Omental fat pad (tissue), 4 donors: ENCODE data around the gene SKIC8. TPM values are rescaled to one million over a fixed set of nuclear protein-coding genes. Genes with fewer than 3 reads are reported as not detected.

ENCODE experiments used
- ATAC-seq: fragments of 150-250 bp; one replicate; pipeline ENCODE4 v1.9.1; 2016; ENCODE audit warnings: mild to moderate bottlenecking, moderate library complexity; ENCODE audit not compliant: low FRiP score
- DNase-seq: peaks from one replicate; pipeline ENCODE4 v3.0.0-alpha.2; 2019; ENCODE audit warnings: low spot score
- total RNA-seq, 4 donors: library from RNA; depleted of rRNA; stranded (reverse); fragments of >200 nt; gene quantifications; one replicate each; pipeline ENCODE4 v1.1.0, GENCODE V29; 2016
- TF ChIP-seq, protein P1 (sequence below), 3 donors: fragments of 450-650 bp; IDR thresholded peaks; one replicate each; pipeline ENCODE4 v1.5.1; 2016 to 2017; ENCODE audit warnings: antibody characterized with exemption in 3 of 3, mild to moderate bottlenecking in 3 of 3, moderate library complexity in 2 of 3

SKIC8 gene
- total RNA-seq, 4 donors from 2014 or later: 40.1 to 72.4 (median 65.4) TPM

DNA sequence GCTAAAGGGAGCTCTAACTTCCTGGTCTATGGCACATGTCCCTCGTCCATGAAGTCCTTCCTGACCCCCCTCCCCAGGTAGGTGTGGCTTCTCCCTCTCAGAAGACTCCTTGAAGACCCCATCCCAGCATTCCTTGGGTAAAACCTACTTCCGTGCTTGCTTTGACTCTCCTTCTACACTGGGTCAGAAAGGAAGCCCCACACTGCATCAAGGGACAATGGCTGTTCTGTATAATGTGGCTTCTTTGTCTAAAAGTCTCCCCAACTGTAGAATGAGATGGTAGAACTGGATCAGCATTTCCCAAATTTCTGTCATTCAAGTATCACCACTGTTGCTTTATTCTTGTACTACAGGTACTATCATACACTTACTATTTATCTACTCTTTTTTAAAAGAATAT lies 38.9 kb downstream of the SKIC8 start:
- ATAC-seq (no peak), DNase-seq (no peak)
- TF ChIP-seq, protein P1, sequence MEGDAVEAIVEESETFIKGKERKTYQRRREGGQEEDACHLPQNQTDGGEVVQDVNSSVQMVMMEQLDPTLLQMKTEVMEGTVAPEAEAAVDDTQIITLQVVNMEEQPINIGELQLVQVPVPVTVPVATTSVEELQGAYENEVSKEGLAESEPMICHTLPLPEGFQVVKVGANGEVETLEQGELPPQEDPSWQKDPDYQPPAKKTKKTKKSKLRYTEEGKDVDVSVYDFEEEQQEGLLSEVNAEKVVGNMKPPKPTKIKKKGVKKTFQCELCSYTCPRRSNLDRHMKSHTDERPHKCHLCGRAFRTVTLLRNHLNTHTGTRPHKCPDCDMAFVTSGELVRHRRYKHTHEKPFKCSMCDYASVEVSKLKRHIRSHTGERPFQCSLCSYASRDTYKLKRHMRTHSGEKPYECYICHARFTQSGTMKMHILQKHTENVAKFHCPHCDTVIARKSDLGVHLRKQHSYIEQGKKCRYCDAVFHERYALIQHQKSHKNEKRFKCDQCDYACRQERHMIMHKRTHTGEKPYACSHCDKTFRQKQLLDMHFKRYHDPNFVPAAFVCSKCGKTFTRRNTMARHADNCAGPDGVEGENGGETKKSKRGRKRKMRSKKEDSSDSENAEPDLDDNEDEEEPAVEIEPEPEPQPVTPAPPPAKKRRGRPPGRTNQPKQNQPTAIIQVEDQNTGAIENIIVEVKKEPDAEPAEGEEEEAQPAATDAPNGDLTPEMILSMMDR (IDR thresholded peaks at IDR 0.05): no peak

DNA sequence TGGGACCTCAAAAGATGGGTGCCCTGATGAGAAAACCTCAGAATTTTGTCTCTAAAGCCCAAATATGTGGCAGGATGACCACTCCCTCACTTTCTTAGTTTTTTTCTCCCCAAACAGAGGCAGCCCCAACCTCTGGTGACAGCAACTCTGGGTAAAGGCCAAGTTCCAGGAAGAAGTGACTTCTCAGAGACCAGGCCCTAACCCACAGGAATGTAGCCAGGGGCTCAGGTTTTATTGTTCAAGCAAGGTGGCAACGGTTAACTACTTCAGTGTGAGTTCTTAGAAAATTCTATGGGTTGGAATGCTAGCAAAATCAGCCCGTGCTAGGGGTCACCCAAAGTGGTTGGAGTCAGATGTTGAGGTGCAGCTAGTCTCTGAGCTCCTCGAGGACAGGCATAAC lies 40.2 kb downstream of the SKIC8 start:
- TF ChIP-seq, protein P1 (IDR thresholded peaks at IDR 0.05): no peak
- ATAC-seq (no peak), DNase-seq (no peak)

DNA sequence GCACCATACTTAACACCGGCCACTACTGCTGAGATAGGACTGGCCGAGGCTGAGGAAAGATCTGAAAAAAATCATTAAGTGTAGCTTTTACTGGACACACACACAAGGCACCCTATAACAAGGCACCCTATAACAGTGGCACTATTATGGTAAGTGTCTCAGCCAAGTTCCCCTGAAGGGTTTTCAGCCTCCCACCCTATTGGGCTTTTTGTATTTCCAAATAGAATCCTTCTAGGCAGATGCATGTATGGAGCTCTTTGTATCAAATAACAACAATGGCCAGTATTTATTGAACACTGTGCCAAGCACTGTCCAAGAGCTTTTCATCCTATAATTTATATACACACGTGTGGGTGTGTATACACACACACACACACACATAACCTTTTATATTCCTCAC lies 41.7 kb downstream of the SKIC8 start:
- ATAC-seq (no peak), DNase-seq (no peak)
- TF ChIP-seq, protein P1 (IDR thresholded peaks at IDR 0.05): no peak

DNA sequence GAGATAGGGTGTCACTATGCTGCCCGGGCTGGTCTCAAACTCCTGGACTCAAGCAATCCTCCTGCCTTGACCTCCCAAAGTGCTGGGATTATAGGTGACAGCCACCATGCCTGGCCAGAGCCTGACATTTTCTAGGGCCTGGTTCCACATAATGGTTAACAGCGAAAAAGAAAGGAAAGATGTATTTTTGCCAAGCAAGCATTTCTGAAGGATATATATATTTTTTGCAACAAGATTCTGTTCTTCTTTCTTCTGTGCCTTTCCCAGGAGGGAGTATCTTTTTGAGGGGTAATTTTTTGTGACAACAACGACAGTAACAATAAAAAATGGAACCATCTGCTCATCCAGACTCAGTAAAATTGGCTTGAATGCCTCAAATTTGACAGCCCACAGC lies 43.4 kb downstream of the SKIC8 start:
- TF ChIP-seq, protein P1 (IDR thresholded peaks at IDR 0.05): no peak
- DNase-seq (no peak), ATAC-seq (no peak)

DNA sequence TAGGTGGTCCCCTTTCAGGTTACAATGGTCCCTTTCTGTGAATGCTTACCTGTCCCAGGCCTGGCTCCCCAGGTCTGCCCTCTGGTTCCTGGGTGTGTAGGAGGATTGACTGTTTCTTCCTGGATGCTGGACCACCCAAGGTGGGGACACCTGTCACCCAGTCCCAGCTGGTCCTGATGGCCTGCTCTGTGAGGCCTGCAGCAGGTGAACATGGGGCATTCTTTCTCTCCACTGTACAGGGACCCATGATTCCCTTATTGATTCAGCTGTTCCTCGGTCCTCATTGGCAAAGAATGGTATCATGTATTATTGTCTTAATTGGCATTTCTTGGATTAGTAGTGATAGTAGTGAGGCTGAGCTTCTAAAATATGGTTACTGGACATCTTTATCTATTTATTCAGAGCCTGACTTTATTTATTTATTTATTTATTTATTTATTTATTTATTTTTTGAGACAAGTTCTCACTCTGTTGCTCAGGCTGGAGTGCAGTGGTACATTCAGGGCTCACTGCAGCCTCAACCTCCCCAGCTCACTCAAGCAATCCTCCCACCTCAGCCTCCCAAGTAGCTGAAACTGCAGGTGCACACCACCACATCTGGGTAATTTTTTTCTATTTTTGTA lies 43.9 kb downstream of the SKIC8 start:
- no peak for ATAC-seq
- TF ChIP-seq, protein P1 (IDR thresholded peaks at IDR 0.05): no peak

DNA sequence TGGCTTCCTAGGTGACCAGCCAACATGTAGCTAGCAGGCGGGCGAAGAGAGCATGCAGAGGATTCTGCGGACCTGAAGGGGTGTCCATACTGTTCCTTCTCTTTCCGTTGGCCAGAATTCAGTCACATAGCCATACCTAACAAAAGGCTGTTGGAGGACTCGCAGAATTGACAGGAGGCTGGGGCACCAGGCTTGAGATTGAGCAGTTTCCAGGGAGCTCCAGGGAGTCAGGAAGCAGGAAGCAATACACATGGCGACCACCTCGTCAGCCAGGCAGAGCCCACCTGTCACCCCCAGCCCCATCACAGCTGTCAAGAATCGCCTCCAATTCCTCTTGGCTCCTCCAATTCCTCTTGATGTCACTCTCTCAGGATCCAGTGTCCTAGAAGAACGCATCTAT lies 48.3 kb downstream of the SKIC8 start:
- no peak for DNase-seq
- TF ChIP-seq, protein P1 (IDR thresholded peaks at IDR 0.05): no peak
- ATAC-seq: no peak

More for the DNA sequence above, 43.9 kb downstream of the SKIC8 start:
- DNase-seq: no peak

DNA sequence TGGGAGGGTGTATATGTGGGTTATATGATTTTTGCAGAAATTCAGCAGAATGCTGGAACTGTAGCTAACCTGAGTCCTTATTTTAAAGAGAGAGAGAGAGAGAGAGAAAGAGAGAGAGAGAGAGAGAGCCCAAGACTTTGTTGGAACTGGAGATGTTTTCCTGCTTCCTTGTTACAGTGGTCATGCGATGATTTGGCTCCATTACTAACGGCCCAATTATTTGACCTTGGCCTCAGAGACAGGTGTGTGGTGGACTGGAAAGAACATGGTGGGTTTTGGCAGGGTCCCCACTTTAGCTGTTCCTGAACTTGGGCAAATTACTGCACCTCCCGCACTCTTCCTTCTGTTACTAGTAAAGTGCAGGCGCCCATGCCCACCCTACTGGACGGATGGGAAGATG lies 50.3 kb downstream of the SKIC8 start:
- no peak for ATAC-seq
- TF ChIP-seq, protein P1 (IDR thresholded peaks at IDR 0.05): no peak
- no peak for DNase-seq
